GM12875 (cell line): Measurements from ENCODE around the gene TOR4A.

ENCODE experiments used
- H3K4me3 ChIP-seq: one replicate; pipeline ENCODE4 v1.5.1; 2011; ENCODE audit warnings: low read depth, low read length, control low read depth
- CTCF ChIP-seq: IDR thresholded peaks from 2 replicates; pipeline ENCODE4 v1.5.1; 2011; ENCODE audit warnings: low read depth, mild to moderate bottlenecking, control low read depth, inconsistent platforms, low read length, moderate library complexity, borderline replicate concordance; ENCODE audit not compliant: insufficient read depth

The TOR4A gene

DNA sequence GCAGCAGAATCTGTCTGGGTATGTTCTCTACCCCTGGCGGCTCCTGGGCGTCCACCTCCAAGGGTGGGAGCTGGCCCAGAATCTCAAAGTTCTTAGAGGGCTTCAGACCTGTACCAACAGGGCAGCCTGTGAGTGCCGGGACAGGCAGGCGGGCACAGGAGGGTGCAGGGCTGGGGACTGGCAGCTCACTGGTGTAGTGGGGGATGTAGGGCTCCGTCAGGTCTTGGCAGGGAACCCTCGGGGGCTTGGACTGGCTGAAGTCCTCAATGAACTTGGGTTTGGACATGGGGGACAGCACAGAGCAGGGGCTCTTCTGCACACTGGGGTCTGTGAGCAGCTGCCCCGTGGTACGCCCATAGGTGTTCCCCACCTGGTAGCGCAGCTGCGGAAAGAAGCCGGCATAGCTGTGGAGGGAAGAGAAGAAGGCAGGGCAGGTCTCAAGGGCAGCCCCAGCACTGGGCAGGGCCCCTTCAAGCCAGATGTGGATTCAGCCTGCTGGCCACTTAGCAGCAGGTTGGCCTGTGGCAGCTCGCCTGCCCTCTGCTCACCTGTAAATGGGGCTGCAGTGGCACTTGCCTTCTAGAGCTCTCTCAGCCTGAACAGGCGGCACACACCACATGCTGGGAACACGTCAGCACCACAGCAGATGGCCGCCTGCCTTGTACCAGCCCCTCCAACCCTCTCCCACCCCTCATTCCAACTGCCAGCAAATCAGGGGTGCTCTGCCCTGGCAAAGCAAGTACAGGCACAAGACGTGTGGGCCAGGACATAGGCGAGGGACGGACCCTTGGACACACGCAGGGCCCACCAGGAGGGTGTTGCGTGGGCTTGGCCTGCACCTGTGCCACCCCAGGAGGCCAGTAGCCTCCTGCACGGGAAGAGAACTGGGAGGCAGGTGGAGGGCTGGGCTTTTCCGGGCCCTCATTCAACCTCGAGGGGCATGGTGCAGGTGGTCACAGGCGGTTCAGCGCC is 31.8 kb upstream of the TOR4A start:
- H3K4me3 ChIP-seq, result no peak overlapping the region
- no peak for TF ChIP-seq CTCF

GRCh38 chr9:137247135-137247915 is 30.2 kb upstream of the TOR4A start:
- no peak overlapping the region for H3K4me3 ChIP-seq
- no peak for TF ChIP-seq CTCF

DNA sequence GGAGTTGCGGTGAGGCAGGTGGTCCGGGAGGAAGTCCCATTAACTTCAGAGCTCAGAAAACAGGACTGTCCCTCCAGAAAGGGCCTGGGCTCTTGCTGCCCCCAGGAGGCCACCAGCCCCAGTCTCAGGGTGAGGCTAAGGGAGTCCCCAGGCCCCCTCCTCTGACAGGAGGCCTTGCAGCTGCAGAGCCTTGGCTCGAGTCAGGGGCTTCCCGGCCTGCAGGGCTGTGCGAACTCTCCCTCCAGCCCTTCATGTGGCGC is 29.7 kb upstream of the TOR4A start:
- H3K4me3 ChIP-seq, result no peak overlapping the region
- no peak for TF ChIP-seq CTCF

GRCh38 chr9:137250329-137251193 is 27.0 kb upstream of the TOR4A start:
- H3K4me3 ChIP-seq, result no peak overlapping the region
- no peak for TF ChIP-seq CTCF

DNA sequence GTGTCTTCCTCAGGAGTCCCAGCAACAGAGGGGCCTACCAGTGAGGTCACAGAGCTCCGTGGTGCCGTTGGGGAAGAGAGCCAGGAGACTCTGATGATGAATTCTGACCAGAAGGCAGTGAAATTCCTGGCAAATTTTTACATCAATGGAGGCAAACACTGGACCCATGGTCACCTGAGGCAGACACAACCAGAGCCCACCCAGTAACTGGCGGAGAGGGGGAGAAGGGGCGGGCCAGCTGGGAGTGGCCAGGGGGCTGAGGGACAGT is 26.4 kb upstream of the TOR4A start, which contains the start of gene STPG3:
STPG3 (plus strand) TSS at position 93 of the 268 bp plus-strand sequence; CDS start at position 94, 1 bp downstream.
- H3K4me3 ChIP-seq, result no peak within 1 kb of the TSS
- no peak for TF ChIP-seq CTCF

DNA sequence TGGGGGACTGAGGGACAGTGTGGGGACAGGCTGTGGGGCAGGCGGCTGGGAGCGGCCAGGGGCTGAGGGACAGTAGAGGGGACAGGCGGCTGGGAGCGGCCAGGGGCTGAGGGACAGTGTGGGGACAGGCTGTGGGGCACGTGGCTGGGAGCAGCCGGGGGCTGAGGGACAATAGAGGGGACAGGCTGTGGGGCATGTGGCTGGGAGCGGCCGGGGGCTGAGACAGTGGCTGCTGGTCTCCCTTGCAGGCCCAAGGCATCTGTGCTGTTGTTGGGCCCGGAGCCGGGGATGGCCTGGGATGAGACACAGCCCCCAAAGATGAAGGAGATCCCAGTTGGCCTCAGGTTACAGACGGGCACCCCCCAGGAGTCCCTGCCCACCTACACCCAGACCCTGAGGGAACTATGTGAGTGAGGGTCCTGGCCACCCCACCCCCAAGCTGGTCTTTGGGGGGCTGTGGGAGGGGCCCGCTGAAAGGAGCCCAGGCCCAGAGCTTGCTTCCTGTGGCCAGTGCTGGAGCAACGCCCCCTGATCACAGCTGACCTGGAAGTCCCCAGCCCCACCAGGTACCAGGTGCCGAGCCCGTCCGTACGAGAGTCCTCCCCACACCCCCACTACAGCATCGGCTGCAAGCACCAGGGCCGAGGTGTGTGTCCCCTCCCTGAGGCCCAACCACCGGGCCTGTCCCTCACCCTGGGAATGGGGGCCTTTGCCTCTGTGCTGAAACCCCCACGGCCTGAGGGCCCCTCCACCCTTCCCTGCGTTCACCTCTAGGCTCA is 25.8 kb upstream of the TOR4A start:
- TF ChIP-seq CTCF, result no peak
- H3K4me3 ChIP-seq, result no peak overlapping the region
